ENCODE data around the gene BCL6. TPM values are rescaled to one million over a fixed set of nuclear protein-coding genes. Genes with fewer than 3 reads are reported as not detected.

Gene BCL6
- 7.8 and 9.8 TPM in 2 replicates for total RNA-seq

DNA sequence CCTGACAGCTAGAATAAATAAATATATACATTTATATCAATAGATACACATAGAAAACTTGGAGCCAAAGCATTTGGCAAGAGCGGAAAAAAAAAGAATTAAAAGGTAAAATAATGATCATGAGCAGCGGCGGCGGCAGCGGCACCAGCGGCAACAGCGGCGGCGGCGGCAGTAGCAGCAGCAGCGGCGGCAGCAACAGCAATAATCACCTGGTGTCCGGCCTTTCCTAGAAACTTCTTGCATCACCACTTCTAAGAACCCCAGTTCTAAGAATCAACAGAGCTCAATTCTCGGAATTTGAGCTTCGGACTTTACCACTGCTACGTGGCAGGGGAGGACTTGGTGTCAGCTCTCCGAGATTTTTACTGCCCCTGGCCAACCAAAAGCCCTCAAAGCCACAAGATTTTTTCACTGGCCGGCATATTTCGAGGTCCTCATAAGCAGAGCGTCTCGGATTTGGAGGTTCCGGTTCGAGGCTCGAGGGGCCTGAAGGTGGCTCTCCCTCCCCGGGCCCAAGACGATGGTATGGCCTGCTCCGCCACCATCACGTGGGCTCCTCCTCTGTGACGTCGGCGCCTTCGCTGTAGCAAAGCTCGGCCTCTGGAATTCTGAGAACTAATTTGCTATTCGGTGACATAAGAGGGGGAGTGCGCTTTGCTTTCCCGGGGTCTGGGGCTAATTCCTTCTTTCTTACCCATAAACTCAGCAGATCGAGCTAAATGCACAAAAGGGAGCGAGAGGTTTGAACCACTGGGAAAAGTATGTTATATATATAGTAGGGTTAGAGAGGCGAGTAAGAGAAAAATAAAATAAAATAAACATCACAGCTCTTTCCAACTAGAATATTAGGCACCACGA lies at the start of gene BCL6:
Gene BCL6 (minus strand): TSS at position 268 of the 858 bp plus-strand sequence. CDS start 11,775 bp downstream, outside the sequence.

DNA sequence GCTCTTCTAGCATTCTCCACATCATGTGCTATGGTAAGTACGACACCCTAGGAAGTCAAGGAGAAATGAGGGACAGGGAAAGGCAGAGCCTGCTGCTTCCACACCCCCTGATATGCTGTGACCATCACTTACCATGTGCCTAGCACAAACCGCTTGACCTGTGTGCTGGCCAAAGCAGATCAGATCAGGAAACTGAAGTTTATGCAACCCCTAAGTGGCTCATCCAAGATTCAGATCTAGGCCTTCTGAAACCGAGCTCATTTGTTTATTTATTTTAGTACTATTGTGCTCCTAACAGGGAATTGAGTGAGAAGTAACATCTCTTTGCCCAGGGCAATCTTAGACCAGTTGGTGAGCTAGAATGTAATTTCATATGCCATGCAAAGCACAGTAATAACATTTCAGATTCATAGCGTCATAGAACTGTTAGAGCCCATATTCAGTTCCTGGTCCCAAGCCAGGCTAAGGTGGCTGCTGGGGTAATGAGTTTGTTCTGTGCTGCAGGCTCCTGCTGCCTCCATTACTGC lies 42.7 kb downstream of the BCL6 start, which contains the start of gene RTP2:
Gene RTP2 (minus strand): TSS at position 51 of the 527 bp plus-strand sequence. CDS start 429 bp downstream, outside the sequence.

Other genes with a start within 250 kb of the BCL6 start
- gene SST, start 75.1 kb downstream of the BCL6 start, total RNA-seq = not detected in 2 replicates
- gene RTP2, start 42.9 kb downstream of the BCL6 start, total RNA-seq = not detected in 2 replicates

Measured in placental epithelial cell (primary cell).